ENCODE results near the gene SULT1A3. TPM values are rescaled to one million over a fixed set of nuclear protein-coding genes. Genes with fewer than 3 reads are reported as not detected.
"Not testable (repeated sequence)": the region's sequence is repeated elsewhere in the genome, so short reads cannot be mapped to it uniquely, and the experiment has no call there.

The SULT1A3 gene
- total RNA-seq, 2 experiments from 2014 or later: 9.6 to 12.3 TPM

DNA sequence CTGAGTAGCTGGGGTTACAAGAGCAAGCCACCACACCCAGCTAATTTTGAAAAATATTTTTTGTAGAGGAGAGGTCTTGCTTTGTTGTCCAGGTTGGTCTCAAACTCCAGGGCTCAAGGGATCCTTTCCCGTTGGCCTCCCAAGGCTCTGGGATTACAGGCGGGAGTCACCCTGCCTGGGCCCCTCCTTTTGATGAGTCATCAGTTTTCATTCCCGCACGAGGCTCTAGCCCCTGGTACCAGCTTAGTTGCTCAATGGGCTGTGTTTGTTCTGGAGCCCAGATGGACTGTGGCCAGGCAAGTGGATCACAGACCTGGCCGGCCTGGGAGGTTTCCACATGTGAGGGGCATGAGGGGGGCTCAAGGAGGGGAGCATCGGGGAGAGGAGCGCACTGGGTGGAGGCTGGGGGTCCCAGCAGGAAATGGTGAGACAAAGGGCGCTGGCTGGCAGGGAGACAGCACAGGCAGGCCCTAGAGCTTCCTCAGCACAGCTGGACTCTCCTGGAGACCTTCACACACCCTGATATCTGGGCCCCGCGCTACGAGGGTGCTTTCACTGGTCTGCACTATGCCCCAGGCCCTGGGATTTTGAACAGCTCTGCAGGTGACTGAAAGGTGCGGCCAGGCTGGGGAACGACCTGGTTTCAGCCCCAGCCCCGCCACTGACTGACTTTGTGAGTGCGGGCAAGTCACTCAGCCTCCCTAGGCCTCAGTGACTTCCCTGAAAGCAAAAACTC lies 721 bp downstream of the SULT1A3 start:
- H3K4me1 Mint-ChIP-seq, H3K36me3 Mint-ChIP-seq, H3K27ac Mint-ChIP-seq, DNase-seq, H3K4me3 Mint-ChIP-seq, H3K9me3 Mint-ChIP-seq, H3K27me3 Mint-ChIP-seq: not testable (repeated sequence)

DNA sequence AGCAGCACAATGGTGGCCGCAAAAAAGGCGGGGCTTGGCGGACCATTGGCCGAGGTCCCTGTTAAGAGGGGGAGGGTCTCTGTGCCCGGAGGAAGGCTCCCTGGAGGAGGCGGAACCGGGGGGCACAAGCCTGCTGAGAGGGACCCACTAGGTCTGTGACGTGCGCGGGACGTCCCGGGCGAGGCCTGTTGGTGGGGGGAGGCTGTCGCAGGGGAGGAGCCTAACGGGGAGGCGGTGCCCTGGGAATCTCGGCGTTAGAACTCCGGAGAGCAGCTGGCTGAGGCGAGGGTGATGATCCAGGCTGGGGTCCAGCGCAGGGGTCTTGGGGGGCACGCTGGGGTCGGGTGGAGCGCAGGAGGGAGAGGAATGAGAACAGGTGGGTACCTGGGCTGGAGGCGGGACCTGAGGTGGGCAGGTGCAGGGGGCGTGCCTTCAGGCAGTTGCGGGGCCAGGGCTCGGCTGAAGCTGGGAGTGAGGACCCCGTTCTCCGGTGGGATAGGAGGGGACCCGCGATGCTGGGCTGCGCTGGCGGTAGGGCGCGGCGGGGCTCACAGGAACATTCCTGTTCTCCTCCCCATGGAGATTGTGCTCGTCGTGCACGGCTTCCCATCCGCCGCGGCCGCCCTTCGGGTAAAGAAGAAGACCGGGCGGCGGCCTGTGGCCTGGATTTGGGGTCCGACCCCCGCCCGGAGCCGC lies 6.6 kb downstream of the SULT1A3 start:
- H3K27ac Mint-ChIP-seq, H3K36me3 Mint-ChIP-seq, H3K27me3 Mint-ChIP-seq, H3K9me3 Mint-ChIP-seq, H3K4me3 Mint-ChIP-seq, H3K4me1 Mint-ChIP-seq, DNase-seq: not testable (repeated sequence)

DNA sequence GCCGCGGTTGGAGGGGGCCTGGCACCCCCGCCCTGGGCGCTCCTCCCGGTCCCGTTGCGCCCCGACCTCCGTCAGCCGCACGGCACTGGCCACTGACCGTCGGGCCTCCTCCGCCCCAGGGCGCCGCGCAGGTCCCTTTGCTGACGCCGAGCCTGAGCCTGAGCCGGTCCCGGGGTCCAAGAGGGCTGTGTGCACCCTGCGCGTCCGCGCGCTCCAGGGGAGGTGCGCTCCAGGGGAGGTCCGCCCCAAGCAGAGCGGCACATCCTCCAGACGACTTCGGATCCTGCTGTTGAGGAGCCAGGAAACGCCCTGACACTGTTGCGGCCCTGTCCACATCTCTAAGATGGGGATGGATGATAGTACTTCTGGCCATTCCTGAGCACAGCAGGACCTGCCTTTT lies 7.2 kb downstream of the SULT1A3 start:
- H3K9me3 Mint-ChIP-seq, H3K27ac Mint-ChIP-seq, H3K4me3 Mint-ChIP-seq, DNase-seq, H3K36me3 Mint-ChIP-seq, H3K27me3 Mint-ChIP-seq, H3K4me1 Mint-ChIP-seq: not testable (repeated sequence)

DNA sequence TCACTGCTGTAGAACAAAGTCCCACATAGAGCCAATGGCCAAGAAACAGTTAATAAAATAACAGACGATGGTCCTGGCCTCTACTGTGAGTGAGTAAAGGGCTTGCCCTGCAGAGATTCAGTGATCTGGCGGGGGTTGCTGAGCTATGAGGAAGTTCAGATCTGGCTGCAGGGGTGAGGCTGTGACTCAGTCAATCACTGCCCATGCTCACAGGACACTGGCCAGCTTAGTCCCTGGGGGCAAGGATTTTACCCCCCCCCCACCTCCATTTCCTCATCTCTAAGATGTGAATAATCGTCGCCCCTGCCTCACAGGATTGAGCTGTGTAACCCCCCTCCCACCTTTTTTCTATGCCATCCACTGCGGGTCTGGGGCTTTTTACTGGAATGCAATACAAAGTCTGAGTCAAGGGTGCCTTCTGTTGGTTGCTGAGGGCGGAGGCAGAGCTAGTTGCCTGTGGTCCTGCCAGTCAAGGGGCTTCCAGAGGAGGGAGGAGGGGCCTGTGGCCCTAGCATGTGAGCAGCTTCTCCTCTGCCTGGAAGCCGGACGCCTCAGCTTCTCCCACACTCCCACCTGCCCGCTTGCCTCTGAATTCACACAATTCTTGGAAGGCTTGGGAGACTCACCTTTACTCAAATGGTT lies 8.1 kb downstream of the SULT1A3 start:
- H3K36me3 Mint-ChIP-seq, H3K27me3 Mint-ChIP-seq, DNase-seq, H3K9me3 Mint-ChIP-seq, H3K4me1 Mint-ChIP-seq, H3K4me3 Mint-ChIP-seq, H3K27ac Mint-ChIP-seq: not testable (repeated sequence)

DNA sequence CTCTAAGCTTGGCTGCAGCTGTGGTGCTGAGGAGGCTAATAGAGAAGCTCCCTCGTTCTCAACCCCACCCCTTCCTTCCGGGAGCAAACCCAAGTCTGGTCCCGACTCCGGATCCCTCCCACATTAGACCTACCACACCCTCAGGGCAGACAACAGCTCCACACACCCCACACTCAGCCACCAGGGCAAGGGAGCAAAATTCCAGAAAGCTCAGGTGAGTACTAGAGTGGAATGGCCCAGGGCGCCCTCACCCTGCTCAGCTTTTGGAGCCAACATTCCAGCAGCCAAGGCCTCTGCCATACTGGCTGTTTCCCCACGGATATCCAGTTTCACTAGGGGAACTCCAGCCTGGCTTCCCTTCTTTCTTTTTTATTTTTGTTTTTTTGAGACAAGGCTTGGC lies 10.0 kb downstream of the SULT1A3 start:
- not testable (repeated sequence) for H3K4me3 Mint-ChIP-seq, H3K9me3 Mint-ChIP-seq, H3K27me3 Mint-ChIP-seq, DNase-seq, H3K36me3 Mint-ChIP-seq, H3K27ac Mint-ChIP-seq, H3K4me1 Mint-ChIP-seq

DNA sequence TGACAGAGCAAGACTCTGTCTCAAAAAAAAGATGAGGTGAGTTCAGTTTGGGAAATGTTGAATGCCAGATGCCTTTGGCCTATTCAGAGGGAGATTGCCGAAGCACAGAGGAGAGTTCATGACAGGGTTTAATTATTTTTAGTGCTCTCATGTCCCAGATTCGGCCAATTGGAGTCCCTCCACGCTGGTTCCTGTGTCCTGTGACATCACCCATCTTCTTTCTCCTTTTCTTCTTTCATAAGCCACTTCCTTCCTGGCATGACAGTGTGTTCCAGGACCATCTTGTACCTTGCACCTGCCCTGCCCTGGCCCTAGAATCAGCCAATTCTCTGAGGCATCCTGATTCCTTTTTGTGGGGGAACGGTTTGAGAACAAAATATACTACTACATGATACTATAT lies 12.4 kb downstream of the SULT1A3 start:
- H3K4me1 Mint-ChIP-seq, H3K27ac Mint-ChIP-seq, H3K36me3 Mint-ChIP-seq, H3K27me3 Mint-ChIP-seq, DNase-seq, H3K4me3 Mint-ChIP-seq, H3K9me3 Mint-ChIP-seq: not testable (repeated sequence)

DNA sequence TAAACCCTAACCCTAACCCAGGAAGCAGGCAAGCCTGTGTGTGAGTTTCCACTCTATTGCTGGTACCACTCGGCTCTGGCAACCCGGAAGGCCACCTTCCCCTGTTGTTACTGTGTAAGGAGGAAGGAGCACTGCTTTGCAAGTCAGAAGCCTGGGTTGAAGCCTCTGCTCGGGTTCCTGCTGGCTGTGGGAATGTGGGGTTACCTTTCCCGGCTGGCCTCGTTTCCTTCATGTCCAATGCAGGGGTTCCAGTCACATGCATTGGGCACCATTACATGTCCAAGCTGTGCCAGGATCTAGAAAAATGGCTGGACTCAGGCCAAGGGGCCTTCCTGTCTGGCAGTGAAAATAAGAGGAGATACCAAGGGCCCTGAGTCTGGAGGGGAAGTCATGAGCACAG lies 18.0 kb downstream of the SULT1A3 start:
- H3K27me3 Mint-ChIP-seq, DNase-seq, H3K27ac Mint-ChIP-seq, H3K9me3 Mint-ChIP-seq, H3K4me3 Mint-ChIP-seq, H3K36me3 Mint-ChIP-seq, H3K4me1 Mint-ChIP-seq: not testable (repeated sequence)

DNA sequence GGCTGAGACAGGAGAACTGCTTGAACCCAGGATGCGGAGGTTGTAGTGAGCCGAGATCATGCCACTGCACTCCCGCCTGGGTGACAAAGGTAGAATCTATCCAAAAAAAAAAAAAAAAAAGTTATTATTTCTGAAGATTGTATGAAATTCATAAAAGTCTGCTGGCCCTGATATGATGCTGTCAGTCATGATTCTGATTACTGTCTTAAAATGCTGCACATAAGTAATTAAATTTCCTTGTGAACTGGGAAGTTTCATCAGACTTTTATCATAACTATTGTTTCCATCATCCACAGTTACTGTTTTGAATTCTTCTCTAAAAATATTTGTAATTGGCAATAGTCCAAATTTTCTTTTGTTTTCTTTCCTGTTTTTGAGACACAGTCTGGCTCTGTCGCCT lies 49.3 kb downstream of the SULT1A3 start, which contains the start of gene NPIPB13:
TSS of gene NPIPB13 (minus strand) at position 101 of the 400 bp plus-strand sequence. CDS start 2,906 bp downstream, outside the sequence.
- H3K27me3 Mint-ChIP-seq, H3K4me3 Mint-ChIP-seq, H3K9me3 Mint-ChIP-seq, H3K36me3 Mint-ChIP-seq, DNase-seq, H3K27ac Mint-ChIP-seq, H3K4me1 Mint-ChIP-seq: not testable (repeated sequence)

Other genes starting within 250 kb of the SULT1A3 start
- 10 to 100 TPM; 29.3 TPM for gene TMEM219, start 237.2 kb upstream of the SULT1A3 start, total RNA-seq
- 10 to 100 TPM; 24.9 to 26.4 TPM for gene TAOK2, start 225.4 kb upstream of the SULT1A3 start, total RNA-seq
- gene HIRIP3, start 203.6 kb upstream of the SULT1A3 start, total RNA-seq: 10 to 100 TPM; 39.5 to 41.4 TPM
- gene INO80E, start 203.0 kb upstream of the SULT1A3 start, total RNA-seq: 10 to 100 TPM; 83.8 to 91.1 TPM
- gene DOC2A, start 188.2 kb upstream of the SULT1A3 start, total RNA-seq: 1 to 10 TPM in 1 of 2 experiments, under 1 TPM in 1; 0.89 to 1.4 TPM
- not detected for gene C16orf92, start 176.1 kb upstream of the SULT1A3 start, total RNA-seq
- gene TLCD3B, start 168.0 kb upstream of the SULT1A3 start, total RNA-seq: 1 to 10 TPM; 1.2 to 2.0 TPM
- gene ALDOA, start 133.5 kb upstream of the SULT1A3 start, total RNA-seq: 1,000 to 10,000 TPM; 2,800 to 2,893 TPM
- gene PPP4C, start 123.3 kb upstream of the SULT1A3 start, total RNA-seq: 100 to 1,000 TPM; 125 to 127 TPM
- 1 to 10 TPM in 1 of 2 experiments, under 1 TPM in 1; 0.74 to 1.1 TPM for gene TBX6, start 107.3 kb upstream of the SULT1A3 start, total RNA-seq
- gene YPEL3, start 103.0 kb upstream of the SULT1A3 start, total RNA-seq: 10 to 100 TPM; 11.8 to 12.1 TPM
- gene GDPD3, start 85.7 kb upstream of the SULT1A3 start, total RNA-seq: 1 to 10 TPM; 1.7 to 4.3 TPM
- 10 to 100 TPM; 38.9 to 41.6 TPM for gene MAPK3, start 76.0 kb upstream of the SULT1A3 start, total RNA-seq
- gene CORO1A, start 15.7 kb upstream of the SULT1A3 start, total RNA-seq: 100 to 1,000 TPM; 972 to 977 TPM
- gene BOLA2B, start 5.6 kb upstream of the SULT1A3 start, total RNA-seq: 100 to 1,000 TPM; 252 to 257 TPM
- gene SLX1A, start 5.4 kb upstream of the SULT1A3 start, total RNA-seq: 10 to 100 TPM; 64.2 to 65.7 TPM
- gene NPIPB13, start 49.2 kb downstream of the SULT1A3 start, total RNA-seq: 1 to 10 TPM; 6.8 to 8.1 TPM
- 10 to 100 TPM; 60.7 to 66.8 TPM for gene CD2BP2, start 156.1 kb downstream of the SULT1A3 start, total RNA-seq
- 10 to 100 TPM; 43.2 to 45.7 TPM for gene TBC1D10B, start 171.2 kb downstream of the SULT1A3 start, total RNA-seq
- gene MYL11, start 175.5 kb downstream of the SULT1A3 start, total RNA-seq: 1 to 10 TPM; 1.2 to 1.5 TPM
- 100 to 1,000 TPM; 162 to 163 TPM for gene SEPTIN1, start 183.3 kb downstream of the SULT1A3 start, total RNA-seq
- gene ZNF48, start 196.2 kb downstream of the SULT1A3 start, total RNA-seq: 10 to 100 TPM in 1 of 2 experiments, 1 to 10 TPM in 1; 9.5 to 10.2 TPM
- 1 to 10 TPM; 4.2 to 5.2 TPM for gene ZNF771, start 208.4 kb downstream of the SULT1A3 start, total RNA-seq
- gene DCTPP1, start 230.8 kb downstream of the SULT1A3 start, total RNA-seq: 100 to 1,000 TPM; 181 to 183 TPM
- gene SEPHS2, start 246.6 kb downstream of the SULT1A3 start, total RNA-seq: 10 to 100 TPM; 80.1 to 80.6 TPM